Measurements from ENCODE around the gene PSMD14. TPM values are rescaled to one million over a fixed set of nuclear protein-coding genes. Genes with fewer than 3 reads are reported as not detected.
"Not testable (repeated sequence)": the region's sequence is repeated elsewhere in the genome, so short reads cannot be mapped to it uniquely, and the experiment has no call there.

The PSMD14 gene
- total RNA-seq: 10 to 100 TPM; 29.9 to 59.2 (median 36.1) TPM

DNA sequence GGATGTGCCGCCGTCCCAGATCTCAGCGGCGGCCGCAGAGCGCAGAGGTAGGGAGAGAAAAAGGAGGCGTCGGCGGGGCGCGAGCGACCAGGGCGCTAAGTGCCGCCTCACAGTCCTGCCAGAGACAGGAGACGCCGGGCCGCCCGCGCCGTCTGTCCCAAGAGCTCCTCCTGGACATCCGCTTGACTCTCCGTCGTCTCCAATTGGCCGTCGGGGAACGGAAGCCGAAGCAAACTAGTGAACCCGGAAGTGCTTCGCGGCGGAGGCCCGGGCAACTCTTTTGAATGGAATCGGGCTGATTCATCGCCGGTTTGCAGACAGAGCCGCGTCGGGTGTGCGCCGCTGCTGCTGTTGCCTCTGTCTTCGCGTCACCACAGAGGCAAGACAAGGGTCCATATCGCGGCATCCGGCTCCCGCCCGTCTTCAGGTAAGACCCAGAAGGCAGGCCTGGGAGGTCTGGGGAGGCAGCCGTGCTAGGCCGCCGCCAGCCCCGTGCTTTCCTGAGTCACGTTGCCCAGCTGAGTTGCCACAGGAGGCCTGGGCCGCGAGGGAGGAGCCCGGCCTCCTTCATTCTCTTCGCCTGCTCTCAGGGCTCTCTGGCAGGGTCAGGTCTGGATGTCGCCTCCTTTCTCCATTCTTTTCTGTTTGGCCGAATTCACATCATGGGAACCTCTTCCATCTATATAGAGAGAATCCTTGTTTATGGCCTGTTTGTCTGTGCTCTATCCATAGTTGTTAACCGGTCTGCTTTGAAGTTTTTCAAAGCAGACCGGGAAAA, at the start of gene PSMD14:
Gene PSMD14 (plus strand): TSS at position 248 of the 778 bp plus-strand sequence. CDS start 10,401 bp downstream, outside the sequence.
- peak; percentile 79 for DNase-seq (ENCODE audit: low spot score)
- TF ChIP-seq, protein P1, sequence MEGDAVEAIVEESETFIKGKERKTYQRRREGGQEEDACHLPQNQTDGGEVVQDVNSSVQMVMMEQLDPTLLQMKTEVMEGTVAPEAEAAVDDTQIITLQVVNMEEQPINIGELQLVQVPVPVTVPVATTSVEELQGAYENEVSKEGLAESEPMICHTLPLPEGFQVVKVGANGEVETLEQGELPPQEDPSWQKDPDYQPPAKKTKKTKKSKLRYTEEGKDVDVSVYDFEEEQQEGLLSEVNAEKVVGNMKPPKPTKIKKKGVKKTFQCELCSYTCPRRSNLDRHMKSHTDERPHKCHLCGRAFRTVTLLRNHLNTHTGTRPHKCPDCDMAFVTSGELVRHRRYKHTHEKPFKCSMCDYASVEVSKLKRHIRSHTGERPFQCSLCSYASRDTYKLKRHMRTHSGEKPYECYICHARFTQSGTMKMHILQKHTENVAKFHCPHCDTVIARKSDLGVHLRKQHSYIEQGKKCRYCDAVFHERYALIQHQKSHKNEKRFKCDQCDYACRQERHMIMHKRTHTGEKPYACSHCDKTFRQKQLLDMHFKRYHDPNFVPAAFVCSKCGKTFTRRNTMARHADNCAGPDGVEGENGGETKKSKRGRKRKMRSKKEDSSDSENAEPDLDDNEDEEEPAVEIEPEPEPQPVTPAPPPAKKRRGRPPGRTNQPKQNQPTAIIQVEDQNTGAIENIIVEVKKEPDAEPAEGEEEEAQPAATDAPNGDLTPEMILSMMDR (IDR thresholded peaks at IDR 0.05): no peak
- peak; percentile 98 for ATAC-seq (ENCODE audit: low FRiP score)

DNA sequence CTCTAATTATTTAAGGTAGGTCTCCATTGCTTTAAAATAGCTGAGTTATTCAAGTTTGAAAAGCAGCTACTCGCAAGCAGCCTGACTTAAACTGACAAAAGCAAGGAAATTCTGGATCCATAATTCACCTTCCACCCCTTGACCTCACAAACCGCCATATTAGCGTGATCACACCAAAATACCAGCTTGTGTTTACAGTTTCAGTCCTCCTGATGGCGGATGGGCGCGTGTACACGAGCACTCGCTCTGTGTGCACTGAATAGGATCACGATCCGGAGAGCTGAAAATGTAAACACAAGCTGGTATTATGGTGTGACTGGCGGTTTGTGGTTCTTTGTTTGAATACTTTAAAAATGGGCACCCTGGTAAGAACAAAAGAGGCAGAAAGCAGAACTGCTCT, 42.4 kb upstream of the PSMD14 start:
- DNase-seq (ENCODE audit: low spot score) (no peak), ATAC-seq (ENCODE audit: low FRiP score) (no peak)
- TF ChIP-seq, protein P1 (IDR thresholded peaks at IDR 0.05): no peak

DNA sequence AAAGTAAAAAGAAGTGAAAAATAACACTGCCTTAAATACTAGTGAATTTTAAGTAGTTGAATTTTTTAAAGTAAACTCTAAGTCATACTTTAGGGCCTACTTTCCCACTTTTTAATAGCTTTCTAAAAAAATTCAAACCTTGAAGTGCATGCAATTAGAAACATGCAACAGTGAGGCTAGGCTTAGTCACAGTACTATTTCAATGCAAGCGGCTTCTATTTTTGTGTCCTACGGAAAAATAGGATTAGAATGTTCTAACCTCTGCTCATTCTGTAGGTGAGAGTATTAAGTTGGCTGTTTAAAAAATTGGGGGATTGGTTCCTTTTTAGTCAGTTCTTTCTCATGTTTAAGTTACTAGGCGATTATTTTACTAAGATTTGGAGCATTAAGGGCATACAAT, 39.1 kb upstream of the PSMD14 start:
- no peak for ATAC-seq (ENCODE audit: low FRiP score)
- TF ChIP-seq, protein P1 (IDR thresholded peaks at IDR 0.05): no peak
- DNase-seq (ENCODE audit: low spot score): no peak

DNA sequence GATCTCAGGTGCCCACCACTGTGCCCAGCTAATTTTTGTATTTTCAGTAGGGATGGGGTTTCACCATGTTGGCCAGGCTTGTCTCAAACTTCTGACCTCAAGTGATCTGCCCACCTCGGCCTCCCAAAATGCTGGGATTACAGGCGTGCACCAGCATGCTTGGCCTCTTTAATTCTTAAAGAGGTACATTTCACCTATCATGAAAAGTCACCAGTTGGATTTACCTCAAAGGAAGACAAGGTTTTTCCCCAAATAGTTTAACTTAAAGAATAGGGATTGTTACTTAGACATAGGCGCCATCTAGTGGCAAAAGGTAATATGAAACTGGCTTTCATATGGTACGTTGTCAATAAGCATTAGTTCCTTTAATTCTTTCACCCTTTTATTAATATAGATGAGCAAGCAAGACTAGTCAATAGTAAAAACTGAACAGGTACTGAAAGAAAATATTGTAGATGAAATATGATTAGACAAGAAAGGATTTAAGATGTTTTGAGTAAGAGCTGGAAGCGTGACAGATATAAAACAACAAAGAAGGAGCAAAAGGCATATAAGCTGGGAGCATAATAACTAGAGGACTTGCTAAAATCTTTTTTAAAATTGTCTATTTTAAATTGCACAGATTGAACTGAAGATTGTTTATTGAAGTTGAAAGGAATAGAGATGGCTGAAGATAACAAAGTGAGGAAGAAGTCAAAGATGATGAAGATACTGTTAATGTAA, 35.0 kb upstream of the PSMD14 start:
- DNase-seq (ENCODE audit: low spot score) (no peak), ATAC-seq (ENCODE audit: low FRiP score) (no peak)
- TF ChIP-seq, protein P1 (IDR thresholded peaks at IDR 0.05): no peak

DNA sequence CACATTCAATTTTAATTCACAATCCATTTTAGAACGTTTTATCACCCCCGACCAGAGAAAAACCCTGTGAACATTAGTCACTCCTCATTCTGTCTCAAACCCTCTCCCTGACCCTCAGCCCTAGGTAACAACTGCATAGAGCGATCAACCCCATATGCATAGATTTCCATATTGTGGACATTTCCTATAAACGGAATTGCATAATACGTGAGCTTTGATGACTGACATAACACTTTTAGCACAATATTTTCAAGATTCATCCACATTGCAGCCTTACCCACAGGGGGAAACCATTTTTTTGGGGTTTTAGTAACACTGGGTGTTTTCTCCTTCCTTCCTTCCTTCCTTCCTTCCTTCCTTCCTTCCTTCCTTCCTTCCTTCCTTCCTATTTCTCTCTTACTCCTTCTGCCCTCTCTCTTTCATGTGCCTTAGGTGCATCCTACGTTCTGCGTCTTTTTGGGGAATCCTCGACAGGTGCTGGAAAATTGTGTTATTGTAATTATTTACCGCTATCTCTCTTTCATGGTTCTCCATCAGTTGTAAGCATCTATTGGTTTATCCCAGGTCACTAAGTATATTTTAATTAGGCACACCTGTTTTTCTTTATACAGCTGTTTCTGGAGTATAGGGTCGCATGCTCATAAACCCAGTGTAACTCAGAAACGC, 29.5 kb upstream of the PSMD14 start:
- not testable (repeated sequence) for DNase-seq (ENCODE audit: low spot score); ATAC-seq (ENCODE audit: low FRiP score)

DNA sequence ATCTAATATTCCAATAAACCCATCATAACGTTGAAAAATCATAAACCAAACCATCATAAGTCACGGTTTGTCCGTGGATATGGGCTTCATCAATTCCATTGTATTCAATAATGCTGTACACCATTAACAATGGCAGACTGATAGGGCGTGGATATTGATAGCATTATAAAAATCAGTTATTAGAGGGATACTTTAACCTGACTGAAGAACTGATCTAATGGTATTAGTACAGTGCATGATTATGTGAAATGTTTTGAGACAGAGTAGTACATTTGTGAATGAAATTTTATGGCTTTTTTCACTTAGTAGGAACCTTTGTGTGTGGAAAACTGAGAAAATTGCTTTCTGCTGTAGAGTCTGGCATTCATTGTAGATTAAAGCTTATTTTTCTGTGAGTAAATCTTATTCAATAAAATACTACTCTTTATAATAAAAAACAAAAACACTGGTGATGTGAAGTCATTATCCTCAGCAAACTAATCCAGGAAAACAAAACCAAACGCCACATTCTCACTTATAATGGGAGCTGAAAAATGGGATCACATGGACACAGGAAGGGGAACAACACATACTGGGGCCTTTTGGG, 28.9 kb upstream of the PSMD14 start:
- ATAC-seq (ENCODE audit: low FRiP score); DNase-seq (ENCODE audit: low spot score): not testable (repeated sequence)

DNA sequence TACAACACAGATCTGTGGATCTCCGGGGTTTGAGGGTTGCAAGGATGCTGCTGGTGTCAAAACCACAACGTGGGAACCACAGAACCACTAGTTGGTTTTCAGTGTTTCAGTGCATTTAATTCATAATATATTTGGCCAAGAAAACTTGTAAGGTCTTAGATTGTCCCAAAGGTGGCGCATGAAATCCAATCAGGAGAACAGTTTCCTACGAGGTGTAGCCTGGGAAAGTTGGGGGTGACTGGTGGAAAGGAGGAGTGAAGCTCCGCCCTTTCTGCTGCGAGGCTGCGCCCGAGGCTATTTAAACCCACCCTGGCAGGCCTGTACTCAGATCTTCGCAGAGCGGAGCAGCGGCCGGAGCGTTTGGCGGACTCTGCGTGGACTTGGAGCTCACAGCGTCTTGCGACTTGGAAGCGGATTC, 27.3 kb upstream of the PSMD14 start:
- not testable (repeated sequence) for ATAC-seq (ENCODE audit: low FRiP score)
- DNase-seq (ENCODE audit: low spot score): peak; percentile 58

DNA sequence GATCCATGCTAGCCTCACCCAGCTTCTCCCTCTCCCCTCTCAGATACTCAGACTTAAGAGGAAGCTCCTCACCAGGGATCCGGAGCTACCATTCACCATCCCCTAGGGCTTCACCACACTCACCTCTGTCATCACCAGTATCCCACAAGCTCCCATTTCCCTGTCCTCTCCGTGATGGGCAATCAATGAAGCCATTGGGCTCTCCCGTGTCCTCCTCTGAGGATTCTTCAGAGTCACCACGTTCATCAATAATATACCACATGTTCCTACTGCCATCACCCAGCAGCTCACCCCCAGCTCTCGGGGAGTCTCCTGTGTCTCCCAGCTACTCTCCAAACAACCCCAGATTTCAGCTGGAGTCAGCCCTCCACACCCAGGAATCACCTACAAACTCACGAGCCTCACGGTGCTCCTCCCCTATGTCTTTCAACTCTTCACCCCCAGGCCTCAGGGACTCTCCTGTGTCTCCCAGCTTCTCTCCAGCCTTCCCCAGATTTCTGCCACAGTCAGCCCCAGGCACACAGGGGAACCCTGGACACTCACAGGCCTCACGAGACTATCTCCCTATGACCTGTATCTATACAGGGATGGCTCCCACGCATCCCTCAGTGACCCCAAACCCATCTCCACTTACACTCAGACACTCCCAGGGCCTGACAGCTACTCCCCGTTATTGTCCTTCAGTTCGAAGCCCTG, 26.5 kb upstream of the PSMD14 start:
- DNase-seq (ENCODE audit: low spot score); ATAC-seq (ENCODE audit: low FRiP score): not testable (repeated sequence)

DNA sequence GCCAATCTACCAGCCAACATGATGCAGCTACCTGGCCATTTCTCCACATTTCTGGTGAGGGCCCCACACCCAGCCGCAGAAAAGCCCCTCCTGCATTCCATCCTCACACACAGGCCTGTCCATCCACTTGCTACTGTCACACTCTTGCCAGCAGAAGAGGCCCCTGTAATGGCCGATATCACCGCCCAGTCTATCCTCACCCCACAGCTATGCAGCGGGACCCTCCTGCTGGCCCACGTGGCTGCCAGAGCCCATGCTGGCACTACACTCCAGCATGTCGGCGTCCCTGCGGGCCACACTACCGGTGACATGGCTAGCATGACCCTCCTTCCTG, 25.9 kb upstream of the PSMD14 start:
- not testable (repeated sequence) for DNase-seq (ENCODE audit: low spot score); ATAC-seq (ENCODE audit: low FRiP score)
